SW480 (cell line): ENCODE measurements around the gene UACA.

ENCODE experiments used
- DNase-seq: peaks from one replicate; pipeline ENCODE4 v3.0.0-alpha.2; 2016; ENCODE audit warnings: low spot score

Gene UACA

DNA sequence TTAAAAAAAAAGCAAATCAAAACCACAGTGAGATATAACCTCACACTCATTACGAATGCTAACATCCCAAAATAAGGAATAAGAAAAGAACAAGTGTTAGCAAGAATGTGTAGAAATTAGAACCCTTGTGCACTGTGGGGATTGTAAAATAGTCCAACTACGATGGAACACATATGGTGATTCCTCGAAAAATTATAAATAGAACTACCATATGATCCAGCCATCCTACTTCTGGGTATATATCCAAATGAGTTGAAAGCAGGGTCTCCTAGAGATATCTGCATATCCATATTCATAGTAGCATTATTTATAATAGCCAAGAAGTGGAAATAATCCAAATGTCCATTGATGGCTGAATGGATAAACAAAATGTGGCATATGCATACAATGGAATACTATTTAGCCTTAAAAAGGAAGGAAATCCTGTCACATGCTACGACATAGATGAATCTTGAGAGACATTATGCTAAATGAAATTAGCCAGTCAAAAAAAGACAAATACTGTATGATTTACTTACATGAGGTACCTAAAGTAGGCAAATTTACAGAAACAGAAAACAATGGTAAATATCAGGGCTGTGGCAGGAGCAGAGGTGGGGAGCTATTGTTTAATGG lies 55.6 kb downstream of the UACA start:
- DNase-seq, result no peak

- DNase-seq, result no peak
Measured at GRCh38 chr15:70704731-70705130, 58.6 kb downstream of the UACA start.

GRCh38 chr15:70704166-70704565 lies 59.2 kb downstream of the UACA start:
- no peak for DNase-seq

- DNase-seq, result no peak
Measured at GRCh38 chr15:70703096-70703878, 60.1 kb downstream of the UACA start.

DNA sequence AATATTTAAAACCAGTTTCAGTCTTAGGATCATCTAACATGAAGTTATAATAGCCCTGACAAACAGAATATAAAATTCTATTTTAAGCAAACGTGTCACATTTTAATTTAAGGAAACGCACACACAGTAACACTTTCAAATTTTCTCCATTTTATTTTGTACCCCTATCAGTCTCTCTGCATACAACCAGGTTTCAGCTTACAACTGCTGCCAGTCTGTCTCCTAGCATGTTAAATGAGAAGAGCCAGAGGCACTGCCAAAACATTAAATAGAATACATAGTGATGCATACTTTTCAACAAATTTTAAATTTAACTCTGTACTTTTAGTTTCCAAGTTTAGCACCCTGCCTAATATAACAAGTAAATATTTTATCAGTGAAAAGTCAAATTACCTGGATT lies 60.8 kb downstream of the UACA start:
- DNase-seq, result no peak

DNA sequence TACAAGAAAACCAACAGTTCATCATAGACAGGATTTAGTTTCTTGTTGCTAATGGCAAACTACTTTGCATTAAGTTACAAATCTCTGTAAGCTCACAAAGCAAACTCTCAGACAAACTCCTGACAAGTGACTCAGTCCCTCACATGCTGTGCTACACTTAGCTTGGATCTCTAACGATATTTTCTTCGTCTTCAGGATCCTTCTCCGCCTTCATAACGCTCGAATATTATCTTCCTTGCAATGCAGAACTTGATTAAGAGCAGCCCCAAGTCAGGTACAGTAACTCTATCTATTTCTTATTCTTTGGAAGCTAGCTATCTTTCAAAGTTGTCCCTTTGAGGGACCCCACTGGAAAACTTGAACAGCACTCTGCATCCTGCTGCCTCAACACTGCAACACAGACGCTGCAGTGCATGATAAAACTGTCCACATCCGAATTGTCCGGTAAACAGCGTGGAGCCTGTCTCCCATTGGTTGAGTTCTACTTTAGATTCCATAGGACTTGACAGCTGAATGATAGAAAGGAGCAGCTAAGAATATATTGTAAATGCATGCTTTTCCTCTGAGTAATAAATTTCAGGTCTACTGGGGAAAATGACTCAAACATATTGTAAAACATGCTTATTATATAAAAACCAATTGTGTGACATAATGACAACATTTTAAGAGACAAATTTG lies 61.3 kb downstream of the UACA start:
- DNase-seq, result no peak

- no peak for DNase-seq
Measured at GRCh38 chr15:70701171-70701570, 62.2 kb downstream of the UACA start.

DNA sequence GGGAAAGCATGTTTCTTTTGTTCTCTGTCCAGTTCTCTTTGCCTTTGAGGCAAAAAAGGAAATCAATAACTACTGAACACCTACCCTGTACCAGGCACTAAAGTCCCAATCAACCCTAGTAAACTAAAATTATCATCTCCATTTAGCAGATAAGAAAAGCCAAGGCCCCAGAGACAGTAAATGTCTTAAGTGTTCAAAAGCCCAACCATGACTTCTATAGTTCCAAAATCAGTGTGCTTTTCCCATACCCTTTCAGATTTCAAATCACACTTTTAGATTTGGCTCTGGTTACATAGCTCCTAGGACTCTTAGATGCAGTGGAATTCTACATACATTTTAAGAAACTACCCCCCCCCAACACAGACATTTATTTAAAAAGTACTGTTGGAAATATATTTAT lies 63.5 kb downstream of the UACA start:
- no peak for DNase-seq

- DNase-seq, result no peak
Measured at GRCh38 chr15:70698836-70699390, 64.4 kb downstream of the UACA start.

DNA sequence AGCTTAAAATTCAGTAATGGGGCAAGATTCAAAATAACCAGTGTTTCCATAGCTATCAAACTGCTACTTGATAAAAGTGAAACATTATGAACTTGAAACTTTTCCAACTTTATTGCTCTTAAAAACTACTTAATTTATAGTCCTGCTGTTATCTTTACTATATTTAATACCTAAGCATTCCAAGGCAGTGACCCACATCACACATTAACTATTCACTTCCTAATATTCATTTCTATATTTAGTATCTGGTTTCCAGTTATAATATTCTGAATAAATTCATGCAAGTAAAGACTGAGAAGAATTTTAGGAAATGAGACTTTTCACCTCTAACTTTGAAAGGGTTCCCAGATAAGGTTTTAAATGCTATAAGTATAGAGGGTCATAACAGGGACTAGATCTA lies 64.9 kb downstream of the UACA start:
- DNase-seq, result no peak

GRCh38 chr15:70690491-70691276 lies 72.7 kb downstream of the UACA start:
- no peak for DNase-seq

DNA sequence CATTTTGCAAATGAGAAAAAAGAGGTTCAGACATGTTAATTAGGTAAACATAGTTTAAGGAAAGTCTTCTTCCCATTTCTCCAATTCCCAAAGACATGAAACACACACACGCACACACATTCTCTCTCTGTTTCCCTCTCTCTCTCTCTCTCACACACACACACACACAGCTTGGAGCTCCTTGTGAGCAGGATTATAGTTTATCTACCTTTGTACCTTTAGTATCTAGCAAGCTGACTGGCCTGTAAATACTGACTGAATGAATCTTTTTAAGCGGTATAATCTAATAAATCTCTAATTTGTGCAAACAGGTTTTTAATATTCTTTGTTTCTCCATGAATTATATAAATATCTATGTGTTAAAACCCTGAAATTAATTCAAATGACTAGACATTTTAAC lies 73.3 kb downstream of the UACA start:
- no peak for DNase-seq

GRCh38 chr15:70687482-70687881 lies 75.9 kb downstream of the UACA start:
- DNase-seq, result no peak

DNA sequence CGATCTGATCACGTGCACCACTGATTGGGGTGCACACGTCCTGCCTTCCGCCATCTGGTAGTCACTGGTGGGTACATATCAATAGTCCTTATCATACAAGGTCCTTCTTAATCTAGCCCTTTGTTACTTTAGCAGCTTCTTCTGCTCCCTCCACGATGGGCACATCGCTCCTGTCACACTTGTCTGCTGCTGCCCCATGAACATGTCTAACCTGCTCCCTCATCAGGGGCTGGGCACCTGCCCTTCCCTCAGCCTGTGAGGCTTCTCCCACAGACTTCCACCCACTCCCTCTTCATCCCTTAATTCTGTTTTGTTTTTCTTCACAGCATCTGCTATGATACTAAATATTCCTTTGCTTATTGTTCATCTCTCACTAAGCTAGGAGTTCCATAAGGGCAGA lies 82.5 kb downstream of the UACA start:
- no peak for DNase-seq

- no peak for DNase-seq
Measured at GRCh38 chr15:70679919-70680231, 83.5 kb downstream of the UACA start.

GRCh38 chr15:70672081-70672480 lies 91.3 kb downstream of the UACA start:
- no peak for DNase-seq

DNA sequence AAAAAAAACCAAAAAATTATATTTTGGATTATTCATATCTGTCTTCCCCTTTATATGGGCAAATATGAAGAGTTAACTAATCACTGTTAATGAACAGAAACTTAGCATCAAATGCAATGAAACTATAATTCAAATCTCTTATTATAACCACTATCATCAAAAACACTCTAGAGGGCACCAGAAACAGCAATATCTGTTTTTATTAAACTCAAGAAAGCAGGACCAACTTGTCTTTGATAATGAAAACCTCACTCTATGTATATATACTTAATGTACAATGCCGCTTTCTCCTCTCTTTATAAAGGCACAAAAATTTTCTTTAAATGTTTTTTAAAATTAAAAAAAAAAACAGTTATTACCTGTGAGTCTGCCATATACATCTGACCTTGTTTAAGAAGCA lies 92.7 kb downstream of the UACA start:
- DNase-seq, result no peak

- no peak for DNase-seq
Measured at GRCh38 chr15:70669966-70670658, 93.2 kb downstream of the UACA start.

- DNase-seq, result no peak
Measured at GRCh38 chr15:70669006-70669602, 94.3 kb downstream of the UACA start.

GRCh38 chr15:70665599-70665998 lies 97.8 kb downstream of the UACA start:
- no peak for DNase-seq

- no peak for DNase-seq
Measured at GRCh38 chr15:70664494-70664893, 98.9 kb downstream of the UACA start.
